Fibroblast of lung (primary cell): ENCODE measurements around the gene PUS7. TPM values are rescaled to one million over a fixed set of nuclear protein-coding genes. Genes with fewer than 3 reads are reported as not detected.
"Not testable (repeated sequence)": the region's sequence is repeated elsewhere in the genome, so short reads cannot be mapped to it uniquely, and the experiment has no call there.

Experiments used
- DNase-seq, 2 donors: peaks; one replicate each; pipeline versions ENCODE4 v3.0.0 to v3.0.0-alpha.2; 2010; ENCODE audit warnings: low read depth in 2 of 2
- H2AFZ ChIP-seq: 2 replicates; pipeline ENCODE4 v1.5.1; 2012; ENCODE audit warnings: low read length, control low read depth, inconsistent platforms
- H3K27ac ChIP-seq: 2 replicates; pipeline ENCODE4 v1.5.1; 2011; ENCODE audit warnings: low read length, control low read depth; ENCODE audit not compliant: insufficient read depth
- H3K27me3 ChIP-seq: 2 replicates; pipeline ENCODE4 v1.5.1; 2011; ENCODE audit warnings: mild to moderate bottlenecking, low read length; ENCODE audit not compliant: control insufficient read depth, insufficient read depth
- H3K36me3 ChIP-seq: 2 replicates; pipeline ENCODE4 v1.5.1; 2011; ENCODE audit warnings: low read length; ENCODE audit not compliant: control insufficient read depth, insufficient read depth
- H3K4me1 ChIP-seq: 2 replicates; pipeline ENCODE4 v1.5.1; 2011; ENCODE audit warnings: low read length; ENCODE audit not compliant: control insufficient read depth, insufficient read depth; ENCODE audit errors: extremely low read depth
- H3K4me2 ChIP-seq: 2 replicates; pipeline ENCODE4 v1.5.1; 2011; ENCODE audit warnings: low read length, control low read depth; ENCODE audit not compliant: insufficient read depth; ENCODE audit errors: extremely low read depth
- H3K4me3 ChIP-seq, 4 experiments: fragments of 200-600 bp in 1 of 4; sonication (generic) in 1 of 4; replicated peaks in 1 of 4; 2 replicates each; pipeline ENCODE4 v1.5.1; 2011 to 2016; ENCODE audit warnings: low read length in 4 of 4, low read depth in 3 of 4, mild to moderate bottlenecking in 3 of 4, control low read depth in 2 of 4, inconsistent platforms in 1 of 4, mixed read lengths in 1 of 4; ENCODE audit not compliant: insufficient read depth in 1 of 4; ENCODE audit errors: control extremely low read depth in 1 of 4
- H3K79me2 ChIP-seq: 2 replicates; pipeline ENCODE4 v1.5.1; 2012; ENCODE audit warnings: mild to moderate bottlenecking, low read length, inconsistent platforms; ENCODE audit not compliant: control insufficient read depth, insufficient read depth
- H3K9ac ChIP-seq: 2 replicates; pipeline ENCODE4 v1.5.1; 2011; ENCODE audit warnings: mild to moderate bottlenecking, low read length, control low read depth; ENCODE audit not compliant: insufficient read depth
- H3K9me3 ChIP-seq: 2 replicates; pipeline ENCODE4 v1.5.1; 2012; ENCODE audit warnings: low read depth, low read length; ENCODE audit not compliant: control insufficient read depth, insufficient read depth
- H4K20me1 ChIP-seq: 2 replicates; pipeline ENCODE4 v1.5.1; 2011; ENCODE audit warnings: low read length; ENCODE audit not compliant: control insufficient read depth, insufficient read depth; ENCODE audit errors: extremely low read depth
- CTCF ChIP-seq, 2 donors: IDR thresholded peaks in 1 of 2; conservative IDR thresholded peaks in 1 of 2; 1 replicate in 1 of 2; 2 replicates in 1 of 2; pipeline ENCODE4 v1.5.1; 2011 to 2012; ENCODE audit warnings: low read length in 2 of 2, control low read depth in 1 of 2, inconsistent platforms in 1 of 2, low read depth in 1 of 2, mild to moderate bottlenecking in 1 of 2
- EZH2 ChIP-seq: IDR thresholded peaks from 2 replicates; pipeline ENCODE4 v1.5.1; 2012; ENCODE audit warnings: low read length, control low read depth, mild to moderate bottlenecking; ENCODE audit errors: missing control alignments
- polyA plus RNA-seq, 2 donors: library from polyadenylated mRNA; depleted of rRNA in 1 of 2; stranded (reverse) in 1 of 2; unstranded in 1 of 2; fragments of >200 nt; gene quantifications; 2 replicates each; pipeline ENCODE4 v1.2.1, GENCODE V29; 2011 to 2012; ENCODE audit warnings: missing spikeins in 1 of 2
- total RNA-seq: library from RNA; depleted of rRNA; stranded (reverse); fragments of >200 nt; gene quantifications from 2 replicates; pipeline ENCODE4 v1.2.1, GENCODE V29; 2014

PUS7 gene
- total and polyA plus RNA-seq, 2 donors (not counting 1 experiment from before 2014, with no cell fraction given) = 8.8 to 16.0 TPM

- no peaks in the 10 kb centered on the region for H3K27me3 ChIP-seq
- no peaks in the 10 kb centered on the region for H4K20me1 ChIP-seq
- peak overlapping the region; percentile 86 for H2AFZ ChIP-seq
- peaks cover 2% of the 10 kb centered on the region for H3K4me1 ChIP-seq
- peaks cover 29% of the 10 kb centered on the region for H3K79me2 ChIP-seq
- peak; percentile 53 to 66 for DNase-seq
- H3K4me2 ChIP-seq = peak overlapping the region; percentile 86
- H3K9me3 ChIP-seq = no peaks in the 10 kb centered on the region
- no peak for TF ChIP-seq EZH2
- TF ChIP-seq CTCF (conservative IDR thresholded peaks at IDR 0.05 in 1 of 2, IDR thresholded peaks at IDR 0.05 in 1 of 2; ENCODE audit: low read depth in 1 of 2, low read length in 2 of 2) = no peak
- H3K4me3 ChIP-seq = peak overlapping the region; percentile 65 to 74 (median 70)
- H3K9ac ChIP-seq = peak overlapping the region; percentile 81
- no peaks in the 10 kb centered on the region for H3K36me3 ChIP-seq
- peak overlapping the region; percentile 90 for H3K27ac ChIP-seq
Observed at GRCh38 chr7:105521027-105521716, 899 bp downstream of the PUS7 start.

- H2AFZ ChIP-seq, H3K9ac ChIP-seq, H3K9me3 ChIP-seq, H3K36me3 ChIP-seq, H3K4me1 ChIP-seq, H4K20me1 ChIP-seq, DNase-seq, H3K27ac ChIP-seq, H3K27me3 ChIP-seq: not testable (repeated sequence)
- Histone ChIP-seq H3K79me2 (peaks cover 29% of the 10 kb centered on the region), H3K4me3 (peak overlapping the region; percentile 65 to 74 (median 70)), H3K4me2 (peak overlapping the region; percentile 86)
Observed at GRCh38 chr7:105520620-105521019, 1.5 kb downstream of the PUS7 start.

GRCh38 chr7:105519353-105519752 lies 2.7 kb downstream of the PUS7 start:
- no peaks in the 10 kb centered on the region for H3K27me3 ChIP-seq
- H3K4me3 ChIP-seq = no peak overlapping the region

GRCh38 chr7:105515610-105516009 lies 6.5 kb downstream of the PUS7 start:
- not testable (repeated sequence) for H3K27me3 ChIP-seq, H3K27ac ChIP-seq, H3K4me1 ChIP-seq, H3K36me3 ChIP-seq, H3K4me2 ChIP-seq, H3K9ac ChIP-seq, H3K9me3 ChIP-seq, H4K20me1 ChIP-seq, H2AFZ ChIP-seq, H3K4me3 ChIP-seq, DNase-seq
- H3K79me2 ChIP-seq = peaks cover 43% of the 10 kb centered on the region

More at GRCh38 chr7:105519353-105519752, 2.7 kb downstream of the PUS7 start:
- no peaks in the 10 kb centered on the region for H3K36me3 ChIP-seq
- no peak for TF ChIP-seq EZH2
- no peak for TF ChIP-seq CTCF (conservative IDR thresholded peaks at IDR 0.05 in 1 of 2, IDR thresholded peaks at IDR 0.05 in 1 of 2; ENCODE audit: low read depth in 1 of 2, low read length in 2 of 2)
- no peaks in the 10 kb centered on the region for H4K20me1 ChIP-seq
- H3K4me1 ChIP-seq = peaks cover 2% of the 10 kb centered on the region
- no peak overlapping the region for H3K4me2 ChIP-seq
- no peak overlapping the region for H2AFZ ChIP-seq
- DNase-seq = peak in 1 of 2 donors; percentile 37
- peaks cover 29% of the 10 kb centered on the region for H3K79me2 ChIP-seq
- H3K9ac ChIP-seq = no peak overlapping the region
- H3K27ac ChIP-seq = no peak overlapping the region
- no peaks in the 10 kb centered on the region for H3K9me3 ChIP-seq
